Testis (tissue), 2 donors: ENCODE data around the gene DUSP22.

Experiments
- POLR2A ChIP-seq: fragments of 450-650 bp; IDR thresholded peaks from one replicate; pipeline ENCODE4 v1.6.1; 2017; ENCODE audit warnings: antibody characterized with exemption, mild to moderate bottlenecking, moderate library complexity
- TF ChIP-seq, protein P1 (sequence below), 3 experiments: fragments of 450-650 bp in 2 of 3; fragments of 200-600 bp in 1 of 3; sonication (generic) in 1 of 3; IDR thresholded peaks; one replicate each; pipeline ENCODE4 v1.5.1; 2016 to 2019; ENCODE audit warnings: antibody characterized with exemption in 3 of 3, mild to moderate bottlenecking in 2 of 3, moderate library complexity in 1 of 3

DNA sequence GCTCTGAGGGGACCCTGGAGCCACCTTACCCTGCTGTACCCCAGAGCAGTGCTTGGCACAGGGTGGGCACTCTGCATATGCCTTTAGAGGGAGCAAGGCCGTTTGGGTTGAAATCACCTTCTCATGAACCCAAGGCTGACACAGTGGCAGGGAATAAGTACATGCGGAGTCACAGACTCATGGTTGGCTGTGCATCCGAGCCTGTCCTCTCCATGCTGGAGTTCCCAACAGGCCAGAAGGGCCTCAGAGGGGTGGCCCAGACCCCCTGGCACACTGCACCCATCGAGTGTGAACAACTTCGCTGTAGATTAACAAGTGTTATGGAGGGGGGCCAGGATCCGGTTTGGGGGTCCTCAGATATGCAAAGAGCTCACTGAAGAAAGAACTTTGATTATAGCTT, 78.3 kb downstream of the DUSP22 start:
- TF ChIP-seq, protein P1, sequence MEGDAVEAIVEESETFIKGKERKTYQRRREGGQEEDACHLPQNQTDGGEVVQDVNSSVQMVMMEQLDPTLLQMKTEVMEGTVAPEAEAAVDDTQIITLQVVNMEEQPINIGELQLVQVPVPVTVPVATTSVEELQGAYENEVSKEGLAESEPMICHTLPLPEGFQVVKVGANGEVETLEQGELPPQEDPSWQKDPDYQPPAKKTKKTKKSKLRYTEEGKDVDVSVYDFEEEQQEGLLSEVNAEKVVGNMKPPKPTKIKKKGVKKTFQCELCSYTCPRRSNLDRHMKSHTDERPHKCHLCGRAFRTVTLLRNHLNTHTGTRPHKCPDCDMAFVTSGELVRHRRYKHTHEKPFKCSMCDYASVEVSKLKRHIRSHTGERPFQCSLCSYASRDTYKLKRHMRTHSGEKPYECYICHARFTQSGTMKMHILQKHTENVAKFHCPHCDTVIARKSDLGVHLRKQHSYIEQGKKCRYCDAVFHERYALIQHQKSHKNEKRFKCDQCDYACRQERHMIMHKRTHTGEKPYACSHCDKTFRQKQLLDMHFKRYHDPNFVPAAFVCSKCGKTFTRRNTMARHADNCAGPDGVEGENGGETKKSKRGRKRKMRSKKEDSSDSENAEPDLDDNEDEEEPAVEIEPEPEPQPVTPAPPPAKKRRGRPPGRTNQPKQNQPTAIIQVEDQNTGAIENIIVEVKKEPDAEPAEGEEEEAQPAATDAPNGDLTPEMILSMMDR (IDR thresholded peaks at IDR 0.05): no peak
- TF ChIP-seq POLR2A: no peak
